Measurements from ENCODE around the gene SLC52A3.

DNA sequence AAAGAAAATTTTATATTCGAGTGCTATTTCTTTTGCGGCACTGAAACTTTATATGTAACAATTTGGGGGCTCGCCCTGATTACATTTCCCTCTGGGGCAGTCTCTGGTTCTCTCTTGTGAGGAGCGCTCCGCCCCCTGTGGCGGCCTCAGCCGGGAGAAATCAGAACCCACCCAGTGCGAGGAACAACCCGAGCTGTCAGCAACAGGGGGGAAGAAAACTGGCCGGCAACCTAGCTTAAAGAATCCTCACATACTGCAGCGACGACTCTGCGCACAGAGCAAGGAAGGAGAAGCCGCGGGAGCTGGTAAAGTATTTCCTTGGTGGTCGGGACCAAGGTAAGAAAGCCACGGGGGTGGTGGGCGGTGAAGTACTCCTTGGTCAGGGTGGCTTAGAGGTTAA lies 23.9 kb upstream of the SLC52A3 start:
- TF ChIP-seq, protein P1, sequence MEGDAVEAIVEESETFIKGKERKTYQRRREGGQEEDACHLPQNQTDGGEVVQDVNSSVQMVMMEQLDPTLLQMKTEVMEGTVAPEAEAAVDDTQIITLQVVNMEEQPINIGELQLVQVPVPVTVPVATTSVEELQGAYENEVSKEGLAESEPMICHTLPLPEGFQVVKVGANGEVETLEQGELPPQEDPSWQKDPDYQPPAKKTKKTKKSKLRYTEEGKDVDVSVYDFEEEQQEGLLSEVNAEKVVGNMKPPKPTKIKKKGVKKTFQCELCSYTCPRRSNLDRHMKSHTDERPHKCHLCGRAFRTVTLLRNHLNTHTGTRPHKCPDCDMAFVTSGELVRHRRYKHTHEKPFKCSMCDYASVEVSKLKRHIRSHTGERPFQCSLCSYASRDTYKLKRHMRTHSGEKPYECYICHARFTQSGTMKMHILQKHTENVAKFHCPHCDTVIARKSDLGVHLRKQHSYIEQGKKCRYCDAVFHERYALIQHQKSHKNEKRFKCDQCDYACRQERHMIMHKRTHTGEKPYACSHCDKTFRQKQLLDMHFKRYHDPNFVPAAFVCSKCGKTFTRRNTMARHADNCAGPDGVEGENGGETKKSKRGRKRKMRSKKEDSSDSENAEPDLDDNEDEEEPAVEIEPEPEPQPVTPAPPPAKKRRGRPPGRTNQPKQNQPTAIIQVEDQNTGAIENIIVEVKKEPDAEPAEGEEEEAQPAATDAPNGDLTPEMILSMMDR (conservative IDR thresholded peaks at IDR 0.05), result no peak
- no peak for TF ChIP-seq ZFX (IDR thresholded peaks at IDR 0.05)
